MG63 (cell line): ENCODE measurements around the gene DCLK1. TPM values are rescaled to one million over a fixed set of nuclear protein-coding genes. Genes with fewer than 3 reads are reported as not detected.
"Not testable (repeated sequence)": the region's sequence is repeated elsewhere in the genome, so short reads cannot be mapped to it uniquely, and the experiment has no call there.

Experiments used
- DNase-seq: peaks from one replicate; pipeline ENCODE4 v3.0.0-alpha.2; 2020
- H3K27me3 ChIP-seq: fragments of 250-450 bp; sonication (Bioruptor Pico); 2 replicates; pipeline ENCODE4 v1.5.1; 2020; ENCODE audit warnings: mild to moderate bottlenecking, moderate library complexity
- H3K36me3 ChIP-seq: fragments of 250-450 bp; sonication (Bioruptor Pico); 2 replicates; pipeline ENCODE4 v1.5.1; 2020; ENCODE audit warnings: mild to moderate bottlenecking, moderate library complexity
- H3K4me3 ChIP-seq: fragments of 250-450 bp; sonication (Bioruptor Pico); 2 replicates; pipeline ENCODE4 v1.5.1; 2020; ENCODE audit warnings: mild to moderate bottlenecking, moderate library complexity
- H3K9me3 ChIP-seq: fragments of 250-450 bp; sonication (Bioruptor Pico); 2 replicates; pipeline ENCODE4 v1.5.1; 2020; ENCODE audit warnings: mild to moderate bottlenecking, moderate library complexity
- total RNA-seq: library from RNA; depleted of rRNA; stranded (reverse); fragments of >200 nt; shearing (Covaris generic); gene quantifications from 2 replicates; pipeline ENCODE4 v1.2.3, GENCODE V29; 2014; ENCODE audit warnings: low replicate concordance

DCLK1 gene
- total RNA-seq, 1 experiment from 2014 or later, result 7.0 TPM

DNA sequence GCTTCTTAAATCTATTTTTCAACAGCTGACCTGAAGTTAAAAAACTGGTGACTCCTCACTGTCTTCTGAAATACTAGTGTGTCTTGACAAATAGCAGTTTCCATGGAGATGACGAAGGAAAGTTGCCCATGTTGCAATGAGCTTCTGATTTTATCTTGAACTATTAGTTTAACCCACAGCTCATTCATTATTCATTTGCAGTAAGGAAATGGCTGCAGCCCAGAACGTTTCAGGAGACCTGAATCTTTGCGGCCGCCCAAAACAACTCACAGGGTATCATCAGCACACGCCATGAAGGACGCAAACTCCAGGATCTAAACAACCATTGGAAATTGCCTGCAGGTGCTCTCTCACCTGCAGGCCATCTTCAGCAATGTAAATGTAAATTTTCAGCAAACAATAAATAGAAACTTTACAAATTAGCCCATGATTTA lies 142.5 kb downstream of the DCLK1 start:
- H3K27me3 ChIP-seq, result no peaks in the 10 kb centered on the region
- H3K9me3 ChIP-seq, result no peaks in the 10 kb centered on the region
- no peak for DNase-seq
- no peak overlapping the region for H3K4me3 ChIP-seq
- H3K36me3 ChIP-seq, result no peaks in the 10 kb centered on the region

DNA sequence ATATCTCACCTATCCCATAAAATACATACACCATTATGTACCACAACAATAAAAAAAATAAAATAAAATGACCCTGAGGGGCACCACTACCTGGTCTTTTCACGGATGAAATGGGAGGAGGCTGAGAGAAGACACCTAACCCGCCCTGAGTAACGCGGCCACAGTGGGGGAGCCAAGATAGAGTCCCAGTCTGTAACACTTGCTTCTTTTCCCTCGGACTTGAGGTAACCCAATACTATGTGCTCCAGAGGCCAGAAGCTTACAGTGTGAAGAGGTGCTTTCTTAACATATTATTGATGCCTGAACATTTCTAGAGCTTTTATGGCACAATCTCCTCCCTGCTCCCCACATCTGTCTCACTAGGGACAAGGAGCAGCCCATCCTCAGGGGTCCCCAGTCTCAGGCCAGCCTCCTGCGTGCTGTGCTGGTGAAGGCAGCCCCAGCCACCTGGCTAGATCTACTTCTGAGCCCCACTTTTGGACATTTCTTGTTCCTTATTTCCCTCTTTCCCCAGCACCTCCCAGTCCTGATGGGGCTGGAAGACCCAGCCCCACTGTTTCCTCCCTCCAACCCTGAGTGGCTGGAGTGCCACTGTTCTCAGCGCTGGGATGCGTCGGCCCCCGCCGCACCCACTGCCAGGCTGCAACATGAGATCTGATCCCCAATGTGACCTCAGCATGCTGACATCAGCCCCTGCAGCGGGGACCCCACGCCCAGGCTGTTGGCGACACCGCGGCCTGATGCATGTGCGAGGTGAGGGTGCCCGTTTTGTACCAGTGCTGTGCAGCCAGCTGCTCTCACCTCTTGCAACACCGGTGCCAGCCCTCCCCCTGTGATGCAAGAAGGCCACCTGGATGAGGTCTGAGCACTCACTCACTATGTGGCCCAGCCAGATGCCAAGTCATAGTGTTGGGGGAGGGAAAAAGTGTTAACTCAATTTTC lies 143.3 kb downstream of the DCLK1 start:
- no peak overlapping the region for H3K4me3 ChIP-seq
- no peaks in the 10 kb centered on the region for H3K9me3 ChIP-seq
- H3K27me3 ChIP-seq, result no peaks in the 10 kb centered on the region
- no peak for DNase-seq
- H3K36me3 ChIP-seq, result no peaks in the 10 kb centered on the region

DNA sequence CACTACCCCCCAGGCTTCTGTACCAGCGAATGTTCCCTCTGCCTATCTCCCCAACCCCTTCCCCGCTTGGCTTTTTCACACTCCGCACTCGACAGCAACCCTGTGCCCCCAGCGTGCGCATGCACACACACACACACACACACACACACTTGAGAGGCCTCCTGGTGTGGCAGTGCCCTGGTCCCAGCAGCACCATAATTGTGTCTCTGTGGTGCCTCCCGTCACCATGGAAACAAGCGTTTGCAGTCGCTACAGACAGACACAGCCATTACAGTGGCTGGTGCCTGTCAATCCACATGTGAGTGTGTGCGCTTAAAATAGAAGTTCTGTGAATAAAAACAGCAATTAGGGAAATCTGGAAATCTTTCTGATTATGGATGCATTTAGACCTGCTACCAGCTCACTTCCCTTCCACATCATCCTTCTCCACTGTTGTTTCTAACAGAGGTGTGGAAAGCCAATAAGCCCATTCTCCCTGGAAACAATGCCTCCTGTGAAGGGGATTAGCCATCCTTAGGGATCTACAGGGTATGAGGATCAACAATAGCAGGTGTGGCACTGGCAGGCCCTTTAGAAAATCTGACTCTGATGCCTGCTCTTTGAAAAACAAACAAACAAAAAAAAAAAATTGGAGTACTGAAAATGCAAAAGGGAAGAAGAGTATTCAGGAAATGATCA lies 146.3 kb downstream of the DCLK1 start:
- no peak for DNase-seq
- no peaks in the 10 kb centered on the region for H3K27me3 ChIP-seq
- peaks cover 6% of the 10 kb centered on the region for H3K9me3 ChIP-seq
- no peak overlapping the region for H3K4me3 ChIP-seq
- H3K36me3 ChIP-seq, result no peaks in the 10 kb centered on the region

DNA sequence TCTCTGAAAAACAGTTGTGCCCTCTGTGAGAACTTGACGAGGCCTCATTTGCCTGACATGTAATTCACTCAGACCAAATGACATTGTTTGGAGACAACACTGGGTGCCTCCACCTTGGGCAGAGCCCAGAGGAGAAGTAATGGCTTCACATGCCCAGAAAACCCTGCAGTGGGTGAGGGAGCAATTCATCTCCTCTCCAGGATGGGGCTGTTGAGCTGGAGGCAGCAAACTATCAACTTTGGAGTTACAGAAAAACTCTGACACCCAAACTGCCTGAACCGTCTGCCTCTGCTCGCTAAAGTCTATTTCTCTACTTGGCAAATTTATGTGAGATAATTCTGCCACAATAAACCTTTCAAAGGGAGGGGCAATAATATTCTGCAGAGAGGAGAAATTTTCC lies 146.9 kb downstream of the DCLK1 start:
- no peaks in the 10 kb centered on the region for H3K27me3 ChIP-seq
- H3K9me3 ChIP-seq, result peaks cover 10% of the 10 kb centered on the region
- H3K4me3 ChIP-seq, result no peak overlapping the region
- no peak for DNase-seq
- no peaks in the 10 kb centered on the region for H3K36me3 ChIP-seq

DNA sequence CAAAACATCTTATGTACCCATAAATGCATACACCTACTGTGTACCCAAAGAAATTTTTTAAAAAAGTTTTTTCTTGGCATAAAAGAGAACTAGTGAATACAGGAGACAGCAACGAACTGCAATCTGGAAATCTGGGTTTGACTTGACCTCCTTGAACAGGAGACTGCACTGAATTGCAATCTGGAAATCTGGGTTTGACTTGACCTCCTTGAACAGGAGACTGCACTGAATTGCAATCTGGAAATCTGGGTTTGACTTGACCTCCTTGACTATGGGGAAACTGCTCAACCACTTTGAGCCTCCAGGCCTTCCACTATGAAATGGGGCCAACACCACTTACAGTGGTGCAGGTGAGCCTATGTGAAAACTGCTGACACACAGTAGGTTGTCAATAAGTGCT lies 147.5 kb downstream of the DCLK1 start:
- H3K27me3 ChIP-seq, DNase-seq, H3K4me3 ChIP-seq, H3K36me3 ChIP-seq, H3K9me3 ChIP-seq: not testable (repeated sequence)

DNA sequence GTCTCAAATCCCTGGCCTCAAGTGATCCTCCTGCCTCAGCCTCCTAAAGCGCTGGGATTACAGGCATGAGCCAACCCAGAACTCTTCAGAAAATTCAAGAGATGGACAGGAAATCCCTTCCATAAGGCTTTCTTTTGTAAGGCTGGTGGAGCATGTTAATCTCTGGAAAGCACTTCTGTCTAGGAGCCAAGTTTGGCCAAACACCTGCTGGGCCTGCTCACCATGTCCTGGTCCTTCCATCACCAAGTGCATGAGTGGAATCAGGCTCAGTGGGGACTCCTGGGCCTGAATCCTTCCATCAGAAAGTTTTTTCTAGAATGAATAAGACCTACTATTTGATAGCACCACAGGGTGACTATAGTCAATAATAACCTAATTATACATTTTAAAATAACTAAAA lies 148.0 kb downstream of the DCLK1 start:
- Histone ChIP-seq H3K9me3 (peaks cover 10% of the 10 kb centered on the region), H3K36me3 (no peaks in the 10 kb centered on the region), H3K27me3 (no peaks in the 10 kb centered on the region), H3K4me3 (no peak overlapping the region)
- no peak for DNase-seq

DNA sequence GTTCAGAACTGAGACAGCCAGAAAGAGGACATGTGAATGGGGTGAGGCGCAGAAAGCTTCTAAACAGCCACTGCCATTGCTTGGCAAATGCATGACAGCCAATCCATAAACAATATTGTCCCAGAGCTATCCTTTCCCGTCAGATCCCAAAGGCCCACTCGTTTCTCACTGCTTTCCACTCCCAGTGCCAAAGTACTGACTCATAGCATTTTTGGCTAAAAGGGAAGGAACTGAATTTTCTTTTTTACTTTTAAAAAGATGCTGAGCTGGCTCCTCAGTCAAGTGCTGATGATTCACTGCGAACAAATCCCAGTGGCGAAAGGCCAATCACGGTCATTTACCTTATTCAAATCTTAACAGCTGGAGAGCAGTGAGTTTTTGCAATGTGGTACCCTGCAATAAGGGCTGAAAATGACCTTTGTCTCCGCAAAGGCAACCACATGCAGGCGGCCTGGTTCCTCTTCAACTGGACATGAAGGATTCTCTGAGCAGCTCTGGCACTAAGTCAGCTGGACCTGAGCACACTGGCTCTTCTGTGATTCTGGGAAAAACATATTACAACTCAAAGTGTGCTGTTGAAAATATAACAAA lies 151.7 kb downstream of the DCLK1 start:
- H3K27me3 ChIP-seq, result no peaks in the 10 kb centered on the region
- peak; percentile 90 for DNase-seq
- peaks cover 10% of the 10 kb centered on the region for H3K9me3 ChIP-seq
- H3K36me3 ChIP-seq, result no peaks in the 10 kb centered on the region
- H3K4me3 ChIP-seq, result no peak overlapping the region

DNA sequence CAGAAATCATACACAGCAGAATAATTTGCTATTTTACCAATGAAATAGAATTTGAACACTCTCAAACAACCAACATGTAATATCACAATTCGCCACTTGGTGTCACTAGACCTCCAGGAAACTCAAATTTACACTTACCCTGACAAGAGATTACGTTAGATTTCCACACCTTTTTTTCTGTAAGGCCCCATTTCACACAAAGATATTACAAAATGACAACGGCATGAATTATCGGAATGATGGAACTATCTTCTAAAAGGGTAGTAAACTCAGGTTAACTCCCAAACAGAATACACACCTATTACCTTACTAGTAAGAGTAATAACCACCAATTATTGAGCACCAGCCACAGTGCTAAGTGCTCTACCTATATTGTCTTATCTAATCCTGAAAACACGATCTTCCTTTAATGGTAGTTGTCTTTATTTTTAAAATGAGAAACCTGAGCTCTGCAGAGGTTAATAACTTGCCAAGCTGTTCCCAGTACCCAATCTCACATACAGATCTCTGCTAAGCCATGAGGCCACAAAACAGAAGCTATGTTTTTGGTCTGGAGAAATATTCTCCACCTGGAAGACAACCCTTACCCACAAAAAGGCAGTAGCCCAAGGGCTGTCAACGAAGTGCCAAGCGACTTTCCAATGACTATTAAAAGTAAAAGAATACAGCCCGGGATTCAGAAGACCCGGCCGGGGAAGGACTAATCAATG lies 152.4 kb downstream of the DCLK1 start:
- Histone ChIP-seq H3K36me3 (no peaks in the 10 kb centered on the region), H3K4me3 (no peak overlapping the region), H3K27me3 (no peaks in the 10 kb centered on the region), H3K9me3 (peaks cover 10% of the 10 kb centered on the region)
- peak; percentile 3 for DNase-seq

DNA sequence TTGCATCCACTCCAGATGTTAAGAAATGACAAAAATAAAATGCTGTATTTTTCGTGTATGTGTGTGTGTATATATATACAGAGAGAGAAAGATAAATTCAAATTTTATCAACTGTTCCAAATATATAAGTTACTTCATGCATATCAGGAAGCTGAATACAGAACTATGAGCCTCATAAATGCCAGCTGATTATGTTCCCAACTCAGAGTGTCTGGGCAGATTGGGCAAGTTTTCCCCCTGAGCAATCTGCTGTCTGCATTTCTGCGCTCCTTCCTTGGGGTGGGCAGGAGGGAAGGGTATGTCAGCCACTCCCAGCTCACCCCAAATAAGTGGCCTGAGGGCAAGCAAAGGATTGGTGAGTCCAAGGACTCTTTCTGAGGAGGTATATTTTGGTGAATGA lies 154.1 kb downstream of the DCLK1 start:
- H3K36me3 ChIP-seq, result no peaks in the 10 kb centered on the region
- no peak for DNase-seq
- no peaks in the 10 kb centered on the region for H3K27me3 ChIP-seq
- H3K9me3 ChIP-seq, result peaks cover 10% of the 10 kb centered on the region
- no peak overlapping the region for H3K4me3 ChIP-seq

DNA sequence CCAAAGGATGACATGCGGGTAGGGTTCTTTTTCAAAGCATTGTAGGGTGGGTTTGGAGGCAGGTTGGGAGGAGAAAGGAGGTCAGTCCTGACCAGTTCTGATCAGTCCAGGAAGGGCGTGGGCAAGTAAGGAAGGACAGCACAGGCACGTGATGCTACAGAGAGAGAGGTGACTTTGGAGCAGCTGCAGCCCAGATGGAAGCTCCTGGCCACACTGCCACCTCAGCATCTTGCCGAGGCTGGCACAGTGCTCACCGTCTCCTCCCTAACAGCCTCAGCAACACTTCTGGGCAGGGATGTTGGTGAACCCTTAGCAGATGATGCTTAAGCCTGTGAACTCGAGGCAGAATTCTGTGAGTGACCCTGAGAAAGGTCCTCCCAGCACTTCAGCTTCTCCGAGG lies 155.1 kb downstream of the DCLK1 start:
- no peaks in the 10 kb centered on the region for H3K36me3 ChIP-seq
- no peak for DNase-seq
- no peak overlapping the region for H3K4me3 ChIP-seq
- H3K9me3 ChIP-seq, result peaks cover 10% of the 10 kb centered on the region
- no peaks in the 10 kb centered on the region for H3K27me3 ChIP-seq

DNA sequence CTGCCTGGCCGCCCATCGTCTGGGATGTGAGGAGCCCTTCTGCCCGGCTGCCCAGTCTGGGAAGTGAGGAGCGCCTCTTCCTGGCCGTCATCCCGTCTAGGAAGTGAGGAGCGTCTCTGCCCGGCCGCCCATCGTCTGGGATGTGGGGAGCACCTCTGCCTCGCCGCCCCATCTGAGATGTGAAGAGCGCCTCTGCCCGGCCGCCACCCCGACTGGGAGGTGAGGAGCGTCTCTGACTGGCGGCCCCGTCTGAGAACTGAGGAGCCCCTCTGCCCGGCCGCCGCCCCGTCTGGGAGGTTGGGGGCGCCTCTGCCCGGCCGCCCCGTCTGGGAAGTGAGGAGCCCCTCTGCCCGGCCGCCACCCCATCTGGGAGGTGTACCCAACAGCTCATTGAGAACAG lies 164.2 kb downstream of the DCLK1 start:
- not testable (repeated sequence) for H3K27me3 ChIP-seq, H3K9me3 ChIP-seq, H3K36me3 ChIP-seq, DNase-seq, H3K4me3 ChIP-seq

DNA sequence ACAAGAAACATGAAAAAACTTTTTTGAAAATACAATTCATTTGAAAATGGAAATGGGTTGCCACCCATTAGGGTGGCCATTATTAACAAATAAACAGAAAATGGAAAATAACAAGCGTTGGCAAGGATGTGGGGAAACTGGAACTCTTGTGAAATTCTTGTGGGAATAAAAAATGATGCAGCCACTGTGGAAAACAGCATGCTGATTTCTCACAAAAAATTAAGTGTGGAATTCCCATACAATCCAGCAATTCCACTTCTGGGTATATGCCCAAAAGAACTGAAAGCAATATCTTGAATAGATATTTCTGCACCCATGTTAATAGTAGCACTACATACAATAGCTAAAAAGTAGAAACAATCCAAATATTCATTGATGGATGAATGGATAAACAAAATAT lies 165.2 kb downstream of the DCLK1 start:
- H3K4me3 ChIP-seq, result no peak overlapping the region
- H3K36me3 ChIP-seq, result no peaks in the 10 kb centered on the region
- no peaks in the 10 kb centered on the region for H3K27me3 ChIP-seq
- no peaks in the 10 kb centered on the region for H3K9me3 ChIP-seq
- DNase-seq, result no peak

DNA sequence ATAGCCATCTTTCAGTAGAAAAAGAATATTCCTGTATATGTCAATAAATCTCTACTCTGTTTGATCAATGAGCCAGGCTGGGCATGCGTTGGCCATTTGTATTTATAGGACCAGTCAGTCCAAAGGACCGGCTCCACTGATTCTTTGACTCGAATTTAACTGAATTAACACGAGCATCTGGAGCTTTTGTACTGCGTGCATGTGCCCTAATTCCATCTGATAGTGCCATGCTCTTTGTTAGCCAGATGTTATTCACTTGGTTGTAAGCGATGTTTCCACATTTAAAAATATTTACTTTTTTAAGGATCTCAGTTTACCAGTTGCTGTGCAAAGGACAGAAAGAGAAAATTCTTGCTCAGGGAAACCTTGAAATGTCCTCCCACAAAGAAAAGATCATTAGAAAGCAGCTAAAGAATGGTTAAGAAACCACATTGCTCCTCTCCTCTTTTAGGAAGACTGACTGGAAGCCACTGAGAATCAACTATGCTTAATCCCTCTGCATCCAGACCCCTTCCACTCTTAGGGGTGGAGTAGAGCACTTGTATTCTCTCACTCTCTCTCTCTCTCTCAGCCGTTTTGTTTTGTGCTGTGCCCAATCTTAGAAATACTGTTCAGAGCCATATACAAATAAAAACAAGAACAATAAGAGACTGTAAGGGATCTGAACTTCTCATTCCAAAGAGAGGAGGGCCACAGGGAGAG lies 165.8 kb downstream of the DCLK1 start:
- no peaks in the 10 kb centered on the region for H3K36me3 ChIP-seq
- H3K27me3 ChIP-seq, result no peaks in the 10 kb centered on the region
- no peaks in the 10 kb centered on the region for H3K9me3 ChIP-seq
- no peak overlapping the region for H3K4me3 ChIP-seq
- DNase-seq, result no peak

DNA sequence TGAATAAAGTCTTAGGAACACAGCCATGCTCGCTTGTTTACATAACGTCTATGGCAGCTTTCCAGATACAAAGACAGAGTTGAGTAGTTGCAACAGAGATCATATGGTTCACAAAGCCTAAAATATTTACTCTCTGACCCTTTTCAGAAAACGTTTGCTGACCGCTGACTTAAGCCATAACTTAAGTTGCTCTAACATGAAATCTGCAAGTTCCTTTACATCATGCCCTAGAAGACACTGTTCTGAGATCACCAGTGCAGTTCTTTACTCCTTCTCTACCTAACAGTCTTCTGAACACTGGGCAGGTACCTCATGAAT lies 166.4 kb downstream of the DCLK1 start:
- DNase-seq, result no peak
- Histone ChIP-seq H3K4me3 (no peak overlapping the region), H3K27me3 (no peaks in the 10 kb centered on the region), H3K36me3 (no peaks in the 10 kb centered on the region), H3K9me3 (no peaks in the 10 kb centered on the region)

DNA sequence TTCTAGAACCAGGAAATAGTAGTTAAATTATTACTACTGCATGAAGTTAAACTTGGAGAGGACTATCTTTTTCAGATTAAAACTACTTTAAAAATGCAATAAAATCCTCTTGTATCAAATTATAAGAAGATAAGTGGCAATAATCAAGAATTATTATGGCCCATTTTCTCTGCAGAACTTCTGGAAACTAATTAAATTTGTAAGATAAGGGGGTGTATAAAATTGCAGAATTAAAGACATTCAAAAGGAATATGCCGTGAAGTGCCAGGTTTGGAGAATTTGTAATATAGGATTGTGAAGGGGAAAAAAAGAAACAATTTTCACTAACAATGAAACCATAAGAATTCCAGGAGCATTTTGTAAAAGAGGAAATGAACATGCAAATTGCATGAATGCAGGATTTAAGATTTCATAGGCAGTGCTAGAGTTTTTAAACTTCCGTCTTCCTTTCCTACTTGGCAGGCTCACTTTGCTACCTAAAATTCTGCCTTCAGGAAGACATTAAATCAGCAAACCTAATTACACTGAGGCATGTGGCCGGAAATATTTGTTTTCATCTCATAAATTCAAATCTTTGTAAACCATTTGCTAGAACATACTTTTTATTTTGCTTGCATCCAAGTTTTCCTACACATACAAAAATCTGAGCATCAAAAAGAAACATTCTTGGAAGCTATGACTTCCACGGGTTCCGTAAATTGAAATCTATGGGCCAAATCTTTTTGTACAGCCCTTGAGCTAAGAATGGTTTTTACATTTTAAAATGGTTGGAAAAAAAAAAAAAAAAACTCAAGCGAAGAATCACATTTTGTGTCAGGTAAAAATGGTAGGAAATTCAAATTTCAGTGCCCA lies 166.9 kb downstream of the DCLK1 start:
- H3K4me3 ChIP-seq, result no peak overlapping the region
- H3K9me3 ChIP-seq, result no peaks in the 10 kb centered on the region
- DNase-seq, result no peak
- no peaks in the 10 kb centered on the region for H3K36me3 ChIP-seq
- H3K27me3 ChIP-seq, result no peaks in the 10 kb centered on the region
